HL-60 (cell line): ENCODE measurements around the gene CASP7.

Experiments
- CTCF ChIP-seq: IDR thresholded peaks from one replicate; pipeline ENCODE4 v1.5.1; 2011; ENCODE audit warnings: low read length, control low read depth, inconsistent platforms; ENCODE audit not compliant: insufficient read depth
- POLR2AphosphoS5 ChIP-seq: IDR thresholded peaks from 2 replicates; pipeline ENCODE4 v1.6.1; 2012; ENCODE audit warnings: low read depth
- REST ChIP-seq: IDR thresholded peaks from 2 replicates; pipeline ENCODE4 v1.6.1; 2012; ENCODE audit warnings: low read depth; ENCODE audit not compliant: insufficient replicate concordance
- SPI1 ChIP-seq: IDR thresholded peaks from 2 replicates; pipeline ENCODE4 v1.6.1; 2012; ENCODE audit warnings: low read depth, mild to moderate bottlenecking, borderline replicate concordance

GRCh38 chr10:113745374-113745773, 65.7 kb downstream of the CASP7 start:
- TF ChIP-seq CTCF (no peak), SPI1 (no peak), REST (no peak), POLR2AphosphoS5 (no peak)
